HG03354 (cell line): ENCODE data around the gene TRPV5.

ENCODE experiments used
- ATAC-seq: cut with Tn5 transposase; IDR thresholded peaks from one replicate; pipeline ENCODE4 v1.9.1; 2021; ENCODE audit warnings: mild to moderate bottlenecking; ENCODE audit not compliant: unreplicated experiment, poor library complexity, severe bottlenecking

TRPV5 gene

GRCh38 chr7:142891490-142892082 is 42.0 kb downstream of the TRPV5 start:
- ATAC-seq, result no peak

GRCh38 chr7:142890874-142891485 is 42.6 kb downstream of the TRPV5 start:
- no peak for ATAC-seq

GRCh38 chr7:142889816-142890215 is 43.7 kb downstream of the TRPV5 start:
- no peak for ATAC-seq

GRCh38 chr7:142887282-142888015 is 46.1 kb downstream of the TRPV5 start:
- no peak for ATAC-seq

- no peak for ATAC-seq
Observed at GRCh38 chr7:142886866-142887265, 46.7 kb downstream of the TRPV5 start.

- ATAC-seq, result no peak
Observed at GRCh38 chr7:142885311-142886230, 48.0 kb downstream of the TRPV5 start, which contains the start of gene TRPV6. TSS of gene TRPV6 (minus strand) at chr7:142885745.

GRCh38 chr7:142884286-142884640 is 49.3 kb downstream of the TRPV5 start:
- ATAC-seq, result no peak

- ATAC-seq, result no peak
Observed at GRCh38 chr7:142883571-142884285, 49.8 kb downstream of the TRPV5 start.

- ATAC-seq, result no peak
Observed at GRCh38 chr7:142883145-142883544, 50.4 kb downstream of the TRPV5 start.

- no peak for ATAC-seq
Observed at GRCh38 chr7:142882338-142882678, 51.2 kb downstream of the TRPV5 start.

- no peak for ATAC-seq
Observed at GRCh38 chr7:142881586-142882337, 51.8 kb downstream of the TRPV5 start.

- peak; percentile 84 for ATAC-seq
Observed at GRCh38 chr7:142880876-142881505, 52.6 kb downstream of the TRPV5 start.

GRCh38 chr7:142879060-142879459 is 54.5 kb downstream of the TRPV5 start:
- no peak for ATAC-seq

- ATAC-seq, result no peak
Observed at GRCh38 chr7:142878315-142878714, 55.2 kb downstream of the TRPV5 start.

- ATAC-seq, result no peak
Observed at GRCh38 chr7:142876991-142877910, 56.3 kb downstream of the TRPV5 start.

GRCh38 chr7:142876236-142876960 is 57.1 kb downstream of the TRPV5 start:
- no peak for ATAC-seq

- ATAC-seq, result no peak
Observed at GRCh38 chr7:142875456-142875855, 58.1 kb downstream of the TRPV5 start.
